A673 (cell line): Measurements from ENCODE around the gene CDC45.

Experiments
- CTCF ChIP-seq: fragments of 300-800, 200-600 bp; sonication (generic); conservative IDR thresholded peaks from 2 replicates; pipeline ENCODE4 v1.5.1; 2017; ENCODE audit warnings: low read depth, mild to moderate bottlenecking, antibody characterized with exemption, low read length, moderate library complexity, mixed read lengths
- EZH2 ChIP-seq: fragments of 200-600 bp; sonication (generic); IDR thresholded peaks from 2 replicates; pipeline ENCODE4 v1.6.1; 2017; ENCODE audit warnings: borderline replicate concordance, low read depth, mild to moderate bottlenecking, mixed read lengths, antibody characterized with exemption, low read length; ENCODE audit not compliant: poor library complexity, severe bottlenecking

- no peak for TF ChIP-seq CTCF
- TF ChIP-seq EZH2 = no peak
Observed at GRCh38 chr22:19446603-19447329, 33.0 kb upstream of the CDC45 start.
